GM21723 (cell line): ENCODE results near the gene GRIK4.
"Not testable (repeated sequence)": the region's sequence is repeated elsewhere in the genome, so short reads cannot be mapped to it uniquely, and the experiment has no call there.

Experiments used
- ATAC-seq: cut with Tn5 transposase; IDR thresholded peaks from one replicate; pipeline ENCODE4 v1.9.1; 2021; ENCODE audit warnings: mild to moderate bottlenecking, moderate library complexity; ENCODE audit not compliant: unreplicated experiment

Gene GRIK4

GRCh38 chr11:120722524-120722923 lies 211.0 kb downstream of the GRIK4 start:
- no peak for ATAC-seq

GRCh38 chr11:120723751-120724150 lies 212.2 kb downstream of the GRIK4 start:
- ATAC-seq, result no peak

- no peak for ATAC-seq
Observed at GRCh38 chr11:120727752-120728151, 216.2 kb downstream of the GRIK4 start.

DNA sequence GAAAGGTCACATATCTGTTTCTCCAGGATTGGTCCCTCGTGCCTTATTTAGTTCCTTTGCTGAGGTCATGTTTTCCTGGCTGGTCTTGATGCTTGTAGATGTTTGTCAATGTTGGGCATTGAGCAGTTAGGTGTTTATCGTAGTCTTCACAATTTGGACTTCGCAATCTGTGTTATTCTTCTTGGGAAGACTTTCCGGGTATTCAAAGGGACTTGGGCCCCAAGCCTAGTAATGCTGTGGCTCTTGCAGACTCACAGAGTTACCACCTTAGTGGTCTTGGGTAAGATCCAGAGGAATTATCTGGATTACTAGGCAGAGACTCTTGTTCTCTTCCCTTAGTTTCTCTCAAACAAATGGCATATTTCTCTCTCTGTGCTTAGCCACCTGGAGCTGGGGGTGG lies 223.5 kb downstream of the GRIK4 start:
- no peak for ATAC-seq

GRCh38 chr11:120738516-120739046 lies 227.0 kb downstream of the GRIK4 start:
- no peak for ATAC-seq

DNA sequence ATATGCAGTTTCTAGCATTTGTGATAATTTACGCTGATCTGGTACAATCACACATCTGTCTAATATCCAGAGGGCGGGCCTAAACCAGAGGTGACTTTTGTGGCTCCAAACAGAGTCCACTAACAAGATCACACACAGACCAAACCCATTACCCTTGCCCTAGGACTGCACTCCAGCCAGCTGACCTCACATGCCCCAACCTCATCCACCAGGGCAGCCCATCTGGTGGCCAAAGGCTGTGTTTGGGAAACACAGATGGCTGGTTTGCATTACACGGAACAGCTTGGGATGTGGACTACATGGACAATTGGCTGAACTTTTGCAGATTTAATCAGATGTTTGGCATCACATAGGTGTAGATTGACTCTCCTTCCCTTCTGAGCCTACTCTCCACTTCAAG lies 228.2 kb downstream of the GRIK4 start:
- no peak for ATAC-seq

DNA sequence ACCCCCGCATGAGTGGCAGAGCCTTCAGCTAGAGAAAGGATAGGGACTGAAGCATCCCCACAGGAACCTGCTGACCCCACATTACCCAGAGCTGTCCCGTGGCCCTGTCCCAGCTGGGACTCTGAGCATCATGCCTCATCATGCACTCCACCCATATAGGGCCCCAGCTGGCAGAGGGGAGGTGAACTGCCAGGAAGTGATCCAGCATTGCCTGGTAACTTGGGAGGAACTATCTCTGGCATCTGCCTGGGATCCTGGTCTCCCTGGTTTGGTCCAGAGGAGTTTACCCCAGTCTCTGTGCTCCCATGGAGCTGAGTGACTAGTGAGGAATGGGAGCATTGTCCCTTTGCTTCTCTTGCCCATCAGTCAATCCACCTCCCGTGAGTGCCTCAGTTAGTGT lies 228.8 kb downstream of the GRIK4 start:
- no peak for ATAC-seq

- ATAC-seq, result no peak
Observed at GRCh38 chr11:120744016-120744994, 232.8 kb downstream of the GRIK4 start.

- ATAC-seq, result no peak
Observed at GRCh38 chr11:120746376-120746775, 234.8 kb downstream of the GRIK4 start.

DNA sequence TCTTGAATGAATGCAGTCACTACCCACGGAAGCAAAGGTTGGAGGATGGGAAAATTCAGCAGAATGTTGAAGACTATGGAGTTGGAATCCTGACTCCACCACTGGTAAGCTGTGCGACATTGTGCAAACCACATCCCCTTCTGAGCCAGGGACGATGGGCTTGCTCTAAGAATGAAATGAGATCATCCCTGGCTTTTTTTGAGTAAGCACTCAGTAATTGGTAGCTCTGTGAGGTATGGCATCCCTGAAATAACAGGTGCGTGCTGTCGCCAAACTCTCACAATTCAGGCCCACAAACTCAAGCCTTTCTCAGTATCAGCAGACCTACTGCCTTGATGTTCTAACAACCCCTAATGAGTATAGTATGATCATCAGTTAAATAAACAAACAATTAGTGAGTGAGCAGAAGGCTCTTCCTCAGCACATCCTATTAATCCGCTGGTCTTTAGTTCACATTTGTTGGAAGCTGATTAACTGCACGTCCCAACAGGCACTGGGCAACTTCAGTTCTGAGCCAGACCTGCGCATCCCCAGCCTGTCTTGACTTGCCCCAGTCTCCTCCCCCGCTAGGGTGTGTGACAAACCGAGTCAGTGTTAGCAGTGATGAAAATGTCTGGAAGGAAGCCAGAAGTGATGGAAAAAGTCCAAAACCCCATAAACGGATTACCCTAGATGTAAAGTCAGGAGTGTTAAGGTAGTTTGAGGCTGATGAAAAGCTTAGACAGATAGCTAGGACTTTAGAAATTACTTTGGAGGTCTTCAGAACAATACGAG lies 235.5 kb downstream of the GRIK4 start:
- no peak for ATAC-seq

DNA sequence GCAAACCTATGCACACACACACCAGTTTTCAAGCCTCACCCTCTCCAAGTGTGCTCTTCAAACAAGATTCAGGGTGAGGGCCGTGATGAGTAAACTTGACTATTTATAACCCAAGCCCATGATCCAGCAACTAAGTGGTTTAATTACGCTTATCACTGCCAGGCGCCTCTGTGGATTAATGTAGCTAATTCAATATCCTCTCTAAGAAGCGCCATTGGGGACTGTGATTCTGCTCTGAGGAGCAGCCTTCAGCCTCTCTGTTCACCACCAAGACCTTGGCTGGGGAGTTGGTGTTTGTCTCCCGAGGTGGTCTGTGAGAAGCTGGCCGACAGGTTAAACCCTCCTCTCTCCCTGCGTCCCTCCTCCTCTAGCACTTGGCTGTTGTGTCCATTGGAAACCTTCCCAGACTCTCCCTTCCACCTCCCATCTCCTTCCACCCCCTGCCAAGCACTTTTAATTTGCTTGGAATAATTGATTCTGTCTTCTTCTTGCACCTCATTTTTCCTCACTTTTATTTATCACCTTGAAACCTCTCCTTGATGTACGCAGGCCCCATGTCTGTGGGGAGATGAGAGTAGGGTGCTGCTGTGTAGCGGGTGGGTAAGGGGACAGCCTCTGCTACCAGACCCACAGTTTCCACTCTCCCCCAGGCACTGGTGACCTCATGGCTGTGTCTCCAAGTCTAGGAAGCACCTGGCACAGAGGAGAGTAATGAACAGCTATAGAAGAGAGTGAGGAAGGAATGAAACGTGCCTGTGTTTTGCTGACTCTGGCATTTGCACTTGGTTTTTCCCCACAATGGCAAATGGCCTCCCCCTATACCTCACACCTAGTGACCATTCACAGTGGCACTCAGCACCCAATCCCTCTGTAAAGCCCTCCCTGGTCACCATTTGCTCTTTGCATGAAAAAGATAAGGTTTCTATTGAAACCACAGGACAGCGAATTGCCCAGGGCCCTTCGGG lies 236.6 kb downstream of the GRIK4 start:
- ATAC-seq, result no peak

GRCh38 chr11:120749395-120749794 lies 237.8 kb downstream of the GRIK4 start:
- no peak for ATAC-seq

DNA sequence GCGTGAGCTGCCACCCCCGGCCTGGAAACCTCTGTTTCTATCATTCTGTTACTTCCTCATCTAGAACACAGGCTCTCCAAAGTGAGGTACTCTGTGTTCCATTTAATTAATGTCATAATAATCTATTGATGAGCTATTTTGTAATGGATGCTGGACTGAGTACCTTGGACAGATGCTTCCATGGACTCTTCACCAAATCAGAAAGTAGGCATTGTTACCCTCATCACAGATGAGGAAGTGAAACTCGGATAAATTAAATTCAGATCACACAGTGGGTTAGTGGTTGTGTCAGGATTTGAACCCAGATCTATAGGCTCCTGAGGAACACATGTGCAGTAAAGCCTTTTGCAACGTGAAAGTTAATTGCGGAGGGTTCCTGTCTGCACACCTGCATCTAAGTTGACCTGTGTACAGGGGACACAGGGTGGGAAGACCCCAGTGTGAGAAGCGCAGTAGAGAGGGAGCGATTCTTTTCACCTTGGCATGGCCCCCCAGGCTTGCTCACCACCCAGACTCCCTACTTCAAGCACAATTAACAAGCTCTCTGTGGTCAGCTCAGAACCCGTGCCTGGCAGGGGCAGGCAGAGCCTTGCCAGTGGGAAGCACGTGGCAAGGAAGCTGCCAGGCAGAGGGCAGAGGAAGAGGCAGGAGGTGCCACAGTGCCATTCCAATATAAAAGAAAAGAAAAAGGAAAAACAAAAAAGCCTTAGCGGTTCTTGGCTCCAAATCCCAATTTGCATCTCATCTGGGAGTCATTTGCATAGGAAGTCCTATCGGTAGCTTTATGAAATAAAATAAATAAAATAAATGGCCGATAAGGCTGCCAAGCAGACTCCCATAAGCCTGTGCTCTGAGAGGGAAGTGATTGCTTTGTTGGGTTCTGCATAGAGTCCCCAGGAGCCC lies 239.3 kb downstream of the GRIK4 start:
- ATAC-seq, result no peak

DNA sequence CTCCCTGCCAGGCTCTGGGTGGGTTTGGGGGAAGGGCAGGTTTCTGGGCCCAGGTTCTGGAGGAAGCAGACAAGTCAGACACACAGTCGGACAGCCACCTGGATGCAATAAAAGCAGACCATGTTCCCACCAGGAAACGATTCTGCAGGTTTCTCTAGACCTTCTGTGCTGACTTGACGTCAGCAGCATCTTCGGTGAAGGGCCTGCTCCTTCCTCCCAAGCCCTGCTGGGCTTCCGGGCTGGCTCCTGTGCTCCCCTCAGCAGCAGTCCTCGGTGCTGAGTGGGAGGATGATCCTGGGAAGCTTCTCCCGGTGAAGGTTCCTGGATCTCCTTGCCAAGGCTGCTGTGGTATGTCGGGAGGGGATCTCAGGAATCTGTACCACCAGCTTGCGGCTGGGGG lies 240.0 kb downstream of the GRIK4 start:
- ATAC-seq, result no peak

DNA sequence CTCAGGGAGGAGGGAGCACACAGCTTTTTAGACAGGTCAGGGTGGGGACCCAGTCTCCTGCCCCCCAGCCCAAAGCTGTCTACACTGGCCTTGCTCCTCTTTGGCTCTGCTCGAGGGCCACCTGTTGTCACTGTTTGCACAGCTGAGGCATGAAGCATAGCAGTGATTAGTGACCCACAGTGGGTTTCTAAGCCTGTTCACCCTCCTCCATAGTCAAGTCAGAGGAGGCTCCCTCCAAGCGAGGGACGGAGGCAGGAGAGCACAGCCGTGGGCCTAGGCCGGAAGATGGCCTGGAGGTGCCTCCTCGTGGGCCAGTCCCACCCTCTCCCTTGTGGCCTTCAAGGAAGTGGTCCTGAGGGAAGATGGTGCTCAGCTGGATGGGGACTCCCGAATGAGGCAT lies 241.1 kb downstream of the GRIK4 start:
- no peak for ATAC-seq

- ATAC-seq, result no peak
Observed at GRCh38 chr11:120756931-120757330, 245.4 kb downstream of the GRIK4 start.

GRCh38 chr11:120759046-120759445 lies 247.5 kb downstream of the GRIK4 start:
- ATAC-seq, result no peak

DNA sequence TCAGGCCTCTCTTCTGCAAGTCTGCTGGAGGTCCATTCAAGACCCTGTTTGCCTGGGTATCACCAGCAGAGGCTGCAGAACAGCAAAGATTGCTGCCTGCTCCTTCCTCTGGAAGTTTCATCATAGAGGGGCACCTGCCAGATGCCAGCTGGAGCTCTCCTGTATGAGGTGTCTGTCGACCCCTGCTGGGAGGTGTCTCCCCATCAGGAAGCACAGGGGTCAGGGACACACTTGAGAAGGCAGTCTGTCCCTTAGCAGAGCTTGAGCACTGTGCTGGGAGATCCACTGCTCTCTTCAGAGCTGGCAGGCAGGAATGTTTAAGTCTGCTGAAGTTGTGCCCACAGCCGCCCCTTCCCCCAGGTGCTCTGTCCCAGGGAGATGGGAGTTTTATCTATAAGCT lies 254.2 kb downstream of the GRIK4 start:
- ATAC-seq, result not testable (repeated sequence)

DNA sequence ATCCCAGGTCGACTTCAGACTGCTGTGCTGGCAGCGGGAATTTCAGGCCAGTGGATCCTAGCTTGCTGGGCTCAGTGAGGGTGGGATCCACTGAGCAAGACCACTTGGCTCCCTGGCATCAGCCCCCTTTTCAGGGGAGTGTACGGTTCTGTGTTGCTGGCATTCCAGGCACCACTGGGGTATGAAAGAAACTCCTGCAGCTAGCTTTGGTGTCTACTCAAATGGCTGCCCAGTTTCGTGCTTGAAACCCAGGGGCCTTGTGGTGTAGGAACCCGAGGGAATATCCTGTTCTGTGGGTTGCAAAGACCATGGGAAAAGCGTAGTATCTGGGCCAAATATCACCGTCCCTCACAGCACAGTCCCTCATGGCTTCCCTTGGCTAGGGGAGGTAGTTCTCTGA lies 254.8 kb downstream of the GRIK4 start:
- no peak for ATAC-seq

GRCh38 chr11:120768949-120769348 lies 257.4 kb downstream of the GRIK4 start:
- ATAC-seq, result no peak
